HepG2 (cell line): Measurements from ENCODE around the gene DAD1. TPM values are rescaled to one million over a fixed set of nuclear protein-coding genes. Genes with fewer than 3 reads are reported as not detected.

Experiments used
- ADNP ChIP-seq: sonication (generic); formaldehyde crosslinking; IDR thresholded peaks from 2 replicates; pipeline ENCODE4 v1.4.0; 2020; ENCODE audit warnings: missing genetic modification reagents
- CENPBD1 ChIP-seq: sonication (generic); formaldehyde crosslinking; IDR thresholded peaks from 2 replicates; pipeline ENCODE4 v1.8.0; 2022; ENCODE audit warnings: missing genetic modification reagents, low read depth, mild to moderate bottlenecking, borderline replicate concordance
- CERS6 ChIP-seq: sonication (generic); formaldehyde crosslinking; IDR thresholded peaks from 2 replicates; pipeline ENCODE4 v1.5.0; 2020; ENCODE audit warnings: missing genetic modification reagents
- CREB1 ChIP-seq, 2 experiments: fragments of 450-650 bp in 1 of 2; IDR thresholded peaks; 2 replicates each; pipeline ENCODE4 v1.6.1; 2016 to 2017; ENCODE audit warnings: control low read depth in 1 of 2, mild to moderate bottlenecking in 1 of 2, missing compliant biosample characterization in 1 of 2, missing genetic modification characterization in 1 of 2
- MAF1 ChIP-seq: sonication (generic); formaldehyde crosslinking; IDR thresholded peaks from 2 replicates; pipeline ENCODE4 v1.5.0; 2020; ENCODE audit warnings: missing genetic modification reagents, borderline replicate concordance
- MTF1 ChIP-seq: sonication (generic); formaldehyde crosslinking; IDR thresholded peaks from 2 replicates; pipeline ENCODE4 v1.5.0; 2020; ENCODE audit warnings: missing genetic modification reagents
- MTF2 ChIP-seq: sonication (generic); formaldehyde crosslinking; IDR thresholded peaks from 2 replicates; pipeline ENCODE4 v1.5.0; 2020; ENCODE audit warnings: missing genetic modification reagents, borderline replicate concordance
- NFRKB ChIP-seq: fragments of 450-650 bp; IDR thresholded peaks from 2 replicates; pipeline ENCODE4 v1.6.1; 2017
- SP5 ChIP-seq: IDR thresholded peaks from 2 replicates; pipeline ENCODE4 v1.6.1; 2016; ENCODE audit warnings: low read depth, borderline replicate concordance
- THAP8 ChIP-seq: sonication (generic); formaldehyde crosslinking; IDR thresholded peaks from 2 replicates; pipeline ENCODE4 v1.5.1; 2020; ENCODE audit warnings: missing genetic modification reagents, mild to moderate bottlenecking, borderline replicate concordance
- ZBTB49 ChIP-seq: sonication (generic); formaldehyde crosslinking; IDR thresholded peaks from 2 replicates; pipeline ENCODE4 v1.4.0; 2020; ENCODE audit warnings: missing genetic modification reagents, borderline replicate concordance
- ZNF354B ChIP-seq: sonication (generic); formaldehyde crosslinking; IDR thresholded peaks from 2 replicates; pipeline ENCODE4 v1.8.0; 2022; ENCODE audit warnings: mild to moderate bottlenecking, missing genetic modification reagents
- ZNF724P ChIP-seq: sonication (generic); formaldehyde crosslinking; IDR thresholded peaks from 2 replicates; pipeline ENCODE4 v1.8.0; 2022; ENCODE audit warnings: missing genetic modification reagents, borderline replicate concordance
- polyA plus RNA-seq, 8 experiments: library from polyadenylated mRNA; depleted of rRNA in 3 of 8; stranded (reverse) in 7 of 8; unstranded in 1 of 8; fragments of >200 nt; fragmentation: Illumina TruSeq in 4 of 8; extraction: Trizol in 4 of 8; gene quantifications; 2 replicates each; pipeline versions ENCODE4 v1.2.1 to v1.2.3, GENCODE V29; 2011 to 2016; ENCODE audit warnings: low read depth in 4 of 8, missing spikeins in 1 of 8, mixed read lengths in 1 of 8; ENCODE audit not compliant: insufficient read depth in 1 of 8
- total RNA-seq, 5 experiments: library from RNA; depleted of rRNA; stranded (reverse); fragments of >200 nt; fragmentation: Illumina TruSeq; extraction: Trizol; gene quantifications; 2 replicates each; pipeline ENCODE4 v1.2.3, GENCODE V29; 2016; ENCODE audit warnings: low read depth in 1 of 5

DAD1 gene
- total and polyA plus RNA-seq, 2 of the 13 experiments (the other 11 are each of a cell fraction or from before 2014, with no cell fraction given), result 558 to 626 TPM

GRCh38 chr14:22587247-22587646, 1.8 kb downstream of the DAD1 start (continued):
- TF ChIP-seq ZNF354B (CRISPR knock-in tag), result no peak
- TF ChIP-seq CENPBD1, result no peak
- TF ChIP-seq NFRKB, result no peak
- TF ChIP-seq MAF1 (CRISPR knock-in tag), result 0 out of 2 replicates have a peak, but pooled peaks have one; percentile 28
- TF ChIP-seq MTF1 (CRISPR knock-in tag), result no peak
- TF ChIP-seq ADNP (CRISPR knock-in tag), result no peak
- TF ChIP-seq CREB1 (IDR thresholded peaks at IDR 0.05), result no peak
- TF ChIP-seq CREB1 (CRISPR knock-in tag; IDR thresholded peaks at IDR 0.05), result no peak
- TF ChIP-seq SP5 (CRISPR knock-in tag), result no peak
- TF ChIP-seq CERS6 (CRISPR knock-in tag), result no peak
- no peak for TF ChIP-seq ZBTB49
- no peak for TF ChIP-seq THAP8 (CRISPR knock-in tag)
- 0 out of 2 replicates have a peak, but pooled peaks have one; percentile 32 for TF ChIP-seq ZNF724P
- no peak for TF ChIP-seq MTF2 (CRISPR knock-in tag)
